CD4-positive, CD25-positive, alpha-beta regulatory T cell (primary cell): Measurements from ENCODE around the gene CIT. TPM values are rescaled to one million over a fixed set of nuclear protein-coding genes. Genes with fewer than 3 reads are reported as not detected.

Experiments
- ATAC-seq, 2 donors: fragments of 150-1000 bp; cut with Tn5 transposase; one replicate each; pipeline ENCODE4 v1.10.0; 2021; ENCODE audit warnings: low read depth in 2 of 2, moderate number of reproducible peaks in 2 of 2, moderate library complexity in 1 of 2
- DNase-seq, 3 donors: peaks; one replicate each; pipeline versions ENCODE4 v3.0.0 to v3.0.0-alpha.2; 2012 to 2022; ENCODE audit warnings: mixed read lengths in 1 of 3
- H3K27ac ChIP-seq: one replicate; pipeline ENCODE4 v1.7.0; 2013; ENCODE audit warnings: mild to moderate bottlenecking, low read length; ENCODE audit not compliant: insufficient read depth, poor library complexity, severe bottlenecking
- H3K27me3 ChIP-seq: one replicate; pipeline ENCODE4 v1.7.0; 2013; ENCODE audit warnings: low read length; ENCODE audit not compliant: control insufficient read depth, insufficient read depth
- H3K36me3 ChIP-seq: one replicate; pipeline ENCODE4 v1.7.0; 2013; ENCODE audit warnings: mild to moderate bottlenecking, low read length, moderate library complexity; ENCODE audit not compliant: control insufficient read depth, insufficient read depth
- H3K4me1 ChIP-seq: 2 replicates; pipeline ENCODE4 v1.7.0; 2013; ENCODE audit warnings: mild to moderate bottlenecking, low read length; ENCODE audit not compliant: insufficient read depth, control insufficient read depth, poor library complexity, severe bottlenecking
- H3K4me3 ChIP-seq: one replicate; pipeline ENCODE4 v1.7.0; 2013; ENCODE audit warnings: low read depth, mild to moderate bottlenecking, low read length, moderate library complexity
- H3K9me3 ChIP-seq, 2 experiments: 1 replicate in 1 of 2; 2 replicates in 1 of 2; pipeline ENCODE4 v1.7.0; 2013; ENCODE audit warnings: low read length in 2 of 2, mild to moderate bottlenecking in 1 of 2, moderate library complexity in 1 of 2; ENCODE audit not compliant: control insufficient read depth in 2 of 2
- H3K27ac Mint-ChIP-seq, 3 donors: one replicate each; pipeline ENCODE4 v1.8.0; 2020 to 2022; ENCODE audit warnings: mild to moderate bottlenecking in 3 of 3, mixed read lengths in 3 of 3, moderate library complexity in 2 of 3
- H3K27me3 Mint-ChIP-seq: one replicate; pipeline ENCODE4 v1.8.0; 2022; ENCODE audit warnings: mild to moderate bottlenecking, mixed read lengths
- H3K36me3 Mint-ChIP-seq: one replicate; pipeline ENCODE4 v1.8.0; 2020; ENCODE audit warnings: mixed read lengths
- H3K4me1 Mint-ChIP-seq, 4 donors: one replicate each; pipeline ENCODE4 v1.8.0; 2020 to 2022; ENCODE audit warnings: mixed read lengths in 4 of 4, mild to moderate bottlenecking in 1 of 4
- H3K4me3 Mint-ChIP-seq, 4 donors: one replicate each; pipeline ENCODE4 v1.8.0; 2020 to 2022; ENCODE audit warnings: mild to moderate bottlenecking in 4 of 4, mixed read lengths in 4 of 4, moderate library complexity in 3 of 4
- H3K9me3 Mint-ChIP-seq, 7 donors: one replicate each; pipeline ENCODE4 v1.8.0; 2020 to 2022; ENCODE audit warnings: mixed read lengths in 7 of 7, mild to moderate bottlenecking in 3 of 7, moderate library complexity in 2 of 7
- polyA plus RNA-seq, 4 donors: library from polyadenylated mRNA; unstranded; fragments of 300-500 nt; fragmentation: Illumina TruSeq; gene quantifications; one replicate each; pipeline ENCODE4 v1.2.3, GENCODE V29; 2021
- total RNA-seq: library from RNA; stranded (reverse); gene quantifications from one replicate; pipeline ENCODE4 v1.2.3, GENCODE V29; 2022

CIT gene
- total and polyA plus RNA-seq, 5 donors from 2014 or later: 0.32 to 6.3 (median 1.0) TPM

- Mint-ChIP-seq H3K36me3 (peaks cover 19% of the 10 kb centered on the region), H3K4me3 (no peak overlapping the region), H3K4me1 (peaks cover 0 to 3% (median 1%) of the 10 kb centered on the region in 4 donors), H3K9me3 (peaks cover 0 to 5% (median 0%) of the 10 kb centered on the region in 7 donors), H3K27ac (no peak overlapping the region), H3K27me3 (no peaks in the 10 kb centered on the region)
- no peak for DNase-seq
- Histone ChIP-seq H3K4me1 (no peaks in the 10 kb centered on the region), H3K9me3 (no peaks in the 10 kb centered on the region), H3K4me3 (no peak overlapping the region), H3K27me3 (no peaks in the 10 kb centered on the region), H3K36me3 (no peaks in the 10 kb centered on the region), H3K27ac (no peak overlapping the region)
- no peak for ATAC-seq
Measured at GRCh38 chr12:119835068-119835467, 42.1 kb downstream of the CIT start.

DNA sequence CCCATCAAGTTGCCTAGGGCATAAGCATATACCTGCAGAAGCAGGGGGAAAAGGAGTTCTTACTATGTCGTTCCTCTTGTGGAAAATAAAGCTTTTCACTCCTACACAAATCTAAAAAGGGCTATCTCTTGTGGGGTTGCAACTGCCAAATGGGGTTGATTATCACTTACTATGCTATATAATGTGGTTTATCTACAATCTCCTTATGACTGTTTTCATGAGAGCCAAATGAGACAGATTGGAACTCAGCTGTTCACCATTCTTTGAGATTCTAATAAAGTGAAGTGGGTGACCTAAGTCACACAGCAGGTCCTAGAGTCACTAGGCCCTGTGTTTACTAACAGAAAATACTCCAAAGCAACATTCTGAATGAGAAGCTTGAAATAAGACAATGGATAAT lies 47.7 kb downstream of the CIT start:
- no peaks in the 10 kb centered on the region for H3K36me3 ChIP-seq
- Mint-ChIP-seq H3K27me3 (no peaks in the 10 kb centered on the region), H3K4me3 (no peak overlapping the region), H3K4me1 (peaks cover 0 to 12% (median 1%) of the 10 kb centered on the region in 4 donors), H3K27ac (no peak overlapping the region), H3K36me3 (peaks cover 7% of the 10 kb centered on the region), H3K9me3 (peaks cover 0 to 2% (median 0%) of the 10 kb centered on the region in 7 donors)
- H3K9me3 ChIP-seq: no peaks in the 10 kb centered on the region
- H3K27me3 ChIP-seq: no peaks in the 10 kb centered on the region
- DNase-seq (peak in 1 of 3 donors; percentile 10), ATAC-seq (no peak)
- H3K27ac ChIP-seq: no peak overlapping the region
- H3K4me1 ChIP-seq: no peaks in the 10 kb centered on the region
- H3K4me3 ChIP-seq: no peak overlapping the region

GRCh38 chr12:119828300-119828699 lies 48.8 kb downstream of the CIT start:
- peak in 1 of 3 donors; percentile 65 for DNase-seq
- H3K27me3 Mint-ChIP-seq: no peaks in the 10 kb centered on the region
- no peak overlapping the region for H3K27ac Mint-ChIP-seq
- no peaks in the 10 kb centered on the region for H3K4me1 ChIP-seq
- peaks cover 0 to 2% (median 0%) of the 10 kb centered on the region in 7 donors for H3K9me3 Mint-ChIP-seq
- H3K4me3 ChIP-seq: no peak overlapping the region
- peaks cover 7% of the 10 kb centered on the region for H3K36me3 Mint-ChIP-seq
- H3K27ac ChIP-seq: no peak overlapping the region
- no peaks in the 10 kb centered on the region for H3K27me3 ChIP-seq
- ATAC-seq: peak in 1 of 2 donors; percentile 3
- H3K4me1 Mint-ChIP-seq: peaks cover 0 to 12% (median 1%) of the 10 kb centered on the region in 4 donors
- no peaks in the 10 kb centered on the region for H3K36me3 ChIP-seq
- H3K9me3 ChIP-seq: no peaks in the 10 kb centered on the region
- H3K4me3 Mint-ChIP-seq: peak overlapping the region in 1 of 4 donors; percentile 2

DNA sequence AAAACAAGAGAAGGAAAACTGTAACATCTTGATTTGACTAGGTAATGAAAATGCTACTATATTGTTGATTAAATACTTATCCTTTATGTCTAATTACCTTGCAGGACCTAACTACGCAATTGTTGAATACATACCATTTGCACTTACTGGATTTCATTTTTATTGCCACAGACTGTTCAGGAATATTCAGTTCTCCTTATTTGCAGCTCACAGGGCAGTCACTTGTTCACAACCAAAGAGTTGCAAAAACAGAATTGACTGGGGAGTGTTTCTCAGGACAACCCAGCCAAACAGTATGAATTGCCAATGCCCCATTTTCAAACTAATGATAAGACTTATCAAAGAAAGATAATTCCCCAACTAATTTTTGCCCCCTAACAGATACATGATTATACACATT lies 49.4 kb downstream of the CIT start:
- H3K36me3 Mint-ChIP-seq: peaks cover 4% of the 10 kb centered on the region

GRCh38 chr12:119826661-119827445 lies 50.3 kb downstream of the CIT start:
- no peak for DNase-seq
- peaks cover 0 to 12% (median 1%) of the 10 kb centered on the region in 4 donors for H3K4me1 Mint-ChIP-seq
- Histone ChIP-seq H3K9me3 (no peaks in the 10 kb centered on the region), H3K36me3 (no peaks in the 10 kb centered on the region), H3K4me3 (no peak overlapping the region), H3K4me1 (no peaks in the 10 kb centered on the region), H3K27me3 (no peaks in the 10 kb centered on the region), H3K27ac (no peak overlapping the region)
- peak overlapping the region in 1 of 3 donors; percentile 38 for H3K27ac Mint-ChIP-seq
- H3K9me3 Mint-ChIP-seq: peaks cover 0 to 2% (median 0%) of the 10 kb centered on the region in 7 donors
- no peak for ATAC-seq
- no peaks in the 10 kb centered on the region for H3K27me3 Mint-ChIP-seq
- H3K36me3 Mint-ChIP-seq: no peaks in the 10 kb centered on the region
- no peak overlapping the region for H3K4me3 Mint-ChIP-seq

More for the DNA sequence above, 49.4 kb downstream of the CIT start:
- Mint-ChIP-seq H3K9me3 (peaks cover 0 to 2% (median 0%) of the 10 kb centered on the region in 7 donors), H3K27ac (no peak overlapping the region), H3K4me1 (peaks cover 0 to 12% (median 1%) of the 10 kb centered on the region in 4 donors), H3K4me3 (no peak overlapping the region), H3K27me3 (no peaks in the 10 kb centered on the region)
- no peaks in the 10 kb centered on the region for H3K9me3 ChIP-seq
- no peak overlapping the region for H3K27ac ChIP-seq
- ATAC-seq (no peak), DNase-seq (no peak)
- no peaks in the 10 kb centered on the region for H3K36me3 ChIP-seq
- H3K4me3 ChIP-seq: no peak overlapping the region
- H3K4me1 ChIP-seq: no peaks in the 10 kb centered on the region
- no peaks in the 10 kb centered on the region for H3K27me3 ChIP-seq

GRCh38 chr12:119825262-119825661 lies 51.9 kb downstream of the CIT start:
- H3K27me3 Mint-ChIP-seq: no peaks in the 10 kb centered on the region
- Histone ChIP-seq H3K9me3 (no peaks in the 10 kb centered on the region), H3K27me3 (no peaks in the 10 kb centered on the region), H3K4me1 (no peaks in the 10 kb centered on the region), H3K27ac (no peak overlapping the region), H3K36me3 (no peaks in the 10 kb centered on the region), H3K4me3 (no peak overlapping the region)
- H3K4me3 Mint-ChIP-seq: no peak overlapping the region
- H3K36me3 Mint-ChIP-seq: no peaks in the 10 kb centered on the region
- ATAC-seq: no peak
- no peak overlapping the region for H3K27ac Mint-ChIP-seq
- H3K9me3 Mint-ChIP-seq: peaks cover 0 to 2% (median 0%) of the 10 kb centered on the region in 7 donors
- peaks cover 0 to 12% (median 1%) of the 10 kb centered on the region in 4 donors for H3K4me1 Mint-ChIP-seq
- DNase-seq: no peak

DNA sequence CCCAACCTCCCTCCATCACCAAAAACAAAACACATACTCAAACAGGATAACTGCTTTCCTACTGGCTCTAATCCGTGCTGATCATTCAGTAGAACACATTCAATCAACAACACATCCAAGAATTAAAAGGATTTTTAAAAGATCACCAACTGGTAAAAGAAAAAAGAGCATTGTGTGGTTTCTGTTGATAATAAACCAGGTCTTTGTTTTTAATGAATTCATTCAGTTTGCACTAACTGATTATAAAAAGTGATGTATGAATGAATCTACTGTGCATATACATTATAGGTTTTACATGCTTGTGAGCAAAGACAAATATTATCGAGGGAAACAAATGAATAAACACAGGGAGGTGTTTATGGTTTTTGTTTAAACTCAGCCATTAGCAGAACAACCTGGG lies 55.1 kb downstream of the CIT start:
- Histone ChIP-seq H3K9me3 (no peaks in the 10 kb centered on the region), H3K27me3 (no peaks in the 10 kb centered on the region), H3K4me1 (no peaks in the 10 kb centered on the region), H3K27ac (no peak overlapping the region), H3K4me3 (no peak overlapping the region), H3K36me3 (no peaks in the 10 kb centered on the region)
- no peak for DNase-seq
- H3K27me3 Mint-ChIP-seq: no peaks in the 10 kb centered on the region
- H3K9me3 Mint-ChIP-seq: peaks cover 0 to 2% (median 0%) of the 10 kb centered on the region in 7 donors
- H3K4me3 Mint-ChIP-seq: no peak overlapping the region
- H3K4me1 Mint-ChIP-seq: no peaks in the 10 kb centered on the region
- peaks cover 4% of the 10 kb centered on the region for H3K36me3 Mint-ChIP-seq
- H3K27ac Mint-ChIP-seq: peak overlapping the region in 1 of 3 donors; percentile 54
- ATAC-seq: no peak

DNA sequence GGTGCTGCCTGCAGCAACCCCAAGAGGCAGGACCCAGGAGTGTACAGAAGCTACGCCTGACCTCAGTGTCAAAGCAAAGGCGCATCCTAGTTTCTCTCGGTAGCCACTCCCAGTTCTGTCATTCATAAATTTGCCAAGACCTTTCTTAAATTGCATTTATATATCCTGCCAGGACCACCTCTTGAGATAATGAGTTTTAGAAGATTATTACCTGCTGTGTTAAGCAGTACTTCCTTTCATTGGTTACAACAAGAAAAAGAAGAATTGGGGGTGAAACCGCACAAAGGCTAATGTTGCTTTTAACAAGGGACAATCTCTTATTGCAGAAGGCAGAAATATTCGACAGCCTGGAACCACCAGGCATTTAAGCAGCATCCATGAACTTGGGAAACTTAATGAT lies 57.8 kb downstream of the CIT start:
- H3K4me1 Mint-ChIP-seq: no peaks in the 10 kb centered on the region
- Histone ChIP-seq H3K36me3 (no peaks in the 10 kb centered on the region), H3K27ac (no peak overlapping the region), H3K4me1 (no peaks in the 10 kb centered on the region), H3K4me3 (no peak overlapping the region), H3K27me3 (no peaks in the 10 kb centered on the region), H3K9me3 (no peaks in the 10 kb centered on the region)
- peaks cover 4% of the 10 kb centered on the region for H3K36me3 Mint-ChIP-seq
- H3K9me3 Mint-ChIP-seq: peaks cover 0 to 2% (median 0%) of the 10 kb centered on the region in 7 donors
- H3K27me3 Mint-ChIP-seq: no peaks in the 10 kb centered on the region
- H3K27ac Mint-ChIP-seq: no peak overlapping the region
- ATAC-seq: no peak
- no peak for DNase-seq
- no peak overlapping the region for H3K4me3 Mint-ChIP-seq
